Activated CD8-positive, alpha-beta T cell treated with anti-CD3 and anti-CD28 coated beads, Interleukin-2, amount 10 ng/mL, durations not matched to agents 7 days and 5 days (primary cell): ENCODE measurements around the gene MCF2L. TPM values are rescaled to one million over a fixed set of nuclear protein-coding genes. Genes with fewer than 3 reads are reported as not detected.

Experiments used
- ATAC-seq: fragments of 150-1000 bp; cut with Tn5 transposase; one replicate; pipeline ENCODE4 v1.10.0; 2021; ENCODE audit warnings: moderate library complexity
- CTCF ChIA-PET: fragments of 350-600 bp; sonication (Branson Sonifier 250); formaldehyde crosslinking; loops from one replicate; lab custom pipeline; 2021; ENCODE audit warnings: antibody characterized with exemption; lab: Charles Lee
- POLR2A ChIA-PET: fragments of 350-600 bp; sonication (Branson Sonifier 250); formaldehyde crosslinking; loops from one replicate; lab custom pipeline; 2021; ENCODE audit warnings: antibody characterized with exemption; lab: Charles Lee
- DNase-seq: peaks from one replicate; pipeline ENCODE4 v3.0.0-alpha.2; 2020
- H3K27ac Mint-ChIP-seq: one replicate; pipeline ENCODE4 v1.8.0; 2021; ENCODE audit warnings: mild to moderate bottlenecking, mixed read lengths
- H3K27me3 Mint-ChIP-seq: one replicate; pipeline ENCODE4 v1.8.0; 2021; ENCODE audit warnings: low read depth, mixed read lengths
- H3K36me3 Mint-ChIP-seq: one replicate; pipeline ENCODE4 v1.8.0; 2021; ENCODE audit warnings: low read depth, mixed read lengths
- H3K4me1 Mint-ChIP-seq: one replicate; pipeline ENCODE4 v1.8.0; 2021; ENCODE audit warnings: low read depth, mixed read lengths
- H3K4me3 Mint-ChIP-seq: one replicate; pipeline ENCODE4 v1.8.0; 2021; ENCODE audit warnings: mild to moderate bottlenecking, mixed read lengths
- H3K9me3 Mint-ChIP-seq: one replicate; pipeline ENCODE4 v1.8.0; 2022; ENCODE audit warnings: mixed read lengths; ENCODE audit not compliant: insufficient read depth
- total RNA-seq, 2 experiments: library from RNA; stranded (reverse); gene quantifications; one replicate each; pipeline ENCODE4 v1.2.3, GENCODE V29; 2021

Gene MCF2L
- 1 to 10 TPM in 1 of 2 experiments, under 1 TPM in 1; 0.76 to 1.0 TPM for total RNA-seq

GRCh38 chr13:112968910-112969691 lies at the start of gene MCF2L:
MCF2L (plus strand) TSS chr13:112969214; CDS start chr13:112969380, 166 bp downstream.
- peak within 1 kb of the TSS; percentile 63 for H3K27ac Mint-ChIP-seq
- peaks cover 29% of the 10 kb centered on the region for H3K27me3 Mint-ChIP-seq
- H3K4me1 Mint-ChIP-seq: peaks cover 9% of the 10 kb centered on the region
- DNase-seq: peak; percentile 62
- no peaks in the 10 kb centered on the region for H3K36me3 Mint-ChIP-seq
- ChIA-PET CTCF (interaction anchor here (0.8 to 4.0 kb wide), 4 partner anchors 12 to 425 kb away, joined by 3 to 15 read pairs (median 3); no protein-coding TSS in a partner anchor), POLR2A (no interaction called here)
- H3K4me3 Mint-ChIP-seq: peak within 1 kb of the TSS; percentile 80
- ATAC-seq: peak; percentile 71
- H3K9me3 Mint-ChIP-seq: no peaks in the 10 kb centered on the region

DNA sequence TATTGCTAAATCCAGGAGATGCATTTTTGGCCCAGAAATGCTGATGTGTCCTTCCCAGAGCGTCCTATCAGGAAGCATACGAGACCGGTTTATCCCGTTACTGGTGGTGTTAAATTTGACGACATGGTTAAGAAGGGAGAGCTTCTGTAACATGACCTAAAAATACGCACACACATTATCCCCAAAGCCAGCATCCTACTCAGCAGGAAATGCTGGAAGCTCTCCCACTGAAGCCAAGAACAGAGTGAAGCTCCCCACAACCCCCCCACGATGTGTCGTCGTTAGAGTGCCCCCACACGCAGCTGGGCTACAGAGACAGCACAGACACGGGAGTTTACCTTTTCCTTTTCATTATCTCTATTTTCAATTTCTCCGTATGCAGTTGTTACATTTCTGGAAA lies 45.1 kb upstream of the MCF2L start:
- no peaks in the 10 kb centered on the region for H3K9me3 Mint-ChIP-seq
- H3K4me1 Mint-ChIP-seq: no peaks in the 10 kb centered on the region
- ATAC-seq (no peak), DNase-seq (no peak)
- peaks cover 17% of the 10 kb centered on the region for H3K27me3 Mint-ChIP-seq
- ChIA-PET POLR2A (no interaction called here), CTCF (no interaction called here)
- no peaks in the 10 kb centered on the region for H3K36me3 Mint-ChIP-seq
- no peak overlapping the region for H3K27ac Mint-ChIP-seq
- no peak overlapping the region for H3K4me3 Mint-ChIP-seq

- no peak overlapping the region for H3K4me3 Mint-ChIP-seq
- CTCF ChIA-PET: no interaction called here
- H3K4me1 Mint-ChIP-seq: peaks cover 3% of the 10 kb centered on the region
- POLR2A ChIA-PET: interaction anchor here (0.7 kb wide), 1 partner anchor 1965 kb away, joined by 3 read pairs; no protein-coding TSS in a partner anchor
- no peaks in the 10 kb centered on the region for H3K9me3 Mint-ChIP-seq
- H3K27me3 Mint-ChIP-seq: peaks cover 20% of the 10 kb centered on the region
- DNase-seq (no peak), ATAC-seq (no peak)
- no peak overlapping the region for H3K27ac Mint-ChIP-seq
- no peaks in the 10 kb centered on the region for H3K36me3 Mint-ChIP-seq
Observed at GRCh38 chr13:112924365-112924764, 44.6 kb upstream of the MCF2L start.

DNA sequence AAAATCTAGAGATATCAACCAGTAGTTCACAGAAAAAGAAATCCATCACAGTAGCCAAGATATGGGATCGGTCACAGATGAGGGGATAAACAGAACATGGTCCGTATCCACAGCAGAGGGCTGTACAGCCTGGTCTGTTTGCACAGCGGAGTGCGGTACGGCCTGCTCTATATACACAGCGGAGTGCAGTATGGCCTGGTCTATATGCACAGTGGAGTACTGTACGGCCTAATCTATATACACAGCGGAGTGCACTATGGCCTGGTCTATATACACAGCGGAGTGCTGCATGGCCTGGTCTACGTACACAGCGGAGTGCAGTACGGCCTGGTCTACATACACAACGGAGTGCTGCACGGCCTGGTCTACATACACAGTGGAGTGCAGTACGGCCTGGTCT lies 43.0 kb upstream of the MCF2L start:
- CTCF ChIA-PET: no interaction called here
- no peak for DNase-seq
- peaks cover 29% of the 10 kb centered on the region for H3K27me3 Mint-ChIP-seq

DNA sequence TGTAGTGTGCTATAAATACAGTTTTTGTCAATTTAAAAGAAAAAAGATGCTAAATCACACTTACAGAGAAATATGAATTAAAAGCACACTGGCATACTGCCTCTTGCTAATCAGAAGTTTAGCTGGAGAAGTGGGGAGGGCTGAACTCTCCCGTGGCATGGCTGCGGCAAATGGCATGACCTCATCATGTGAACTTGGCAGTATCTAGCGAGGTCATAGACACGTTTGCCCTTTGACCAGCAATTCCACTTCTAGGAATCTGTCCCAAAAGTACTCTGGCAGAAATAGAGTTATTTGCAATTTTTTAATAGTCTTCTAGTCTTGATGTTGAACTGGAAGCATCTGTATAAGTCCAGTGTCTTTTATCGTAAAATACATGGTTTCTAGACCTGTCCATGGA lies 42.0 kb upstream of the MCF2L start:
- H3K4me1 Mint-ChIP-seq: peaks cover 13% of the 10 kb centered on the region
- no peak overlapping the region for H3K27ac Mint-ChIP-seq
- DNase-seq (no peak), ATAC-seq (no peak)
- H3K4me3 Mint-ChIP-seq: no peak overlapping the region
- H3K36me3 Mint-ChIP-seq: no peaks in the 10 kb centered on the region
- POLR2A ChIA-PET: no interaction called here
- H3K27me3 Mint-ChIP-seq: peaks cover 31% of the 10 kb centered on the region
- no peaks in the 10 kb centered on the region for H3K9me3 Mint-ChIP-seq
- CTCF ChIA-PET: no interaction called here

More for the DNA sequence above, 43.0 kb upstream of the MCF2L start:
- H3K4me3 Mint-ChIP-seq: no peak overlapping the region
- H3K36me3 Mint-ChIP-seq: no peaks in the 10 kb centered on the region
- POLR2A ChIA-PET: no interaction called here
- no peaks in the 10 kb centered on the region for H3K9me3 Mint-ChIP-seq
- peaks cover 13% of the 10 kb centered on the region for H3K4me1 Mint-ChIP-seq
- H3K27ac Mint-ChIP-seq: no peak overlapping the region
- ATAC-seq: no peak

GRCh38 chr13:112928020-112928971 lies 40.7 kb upstream of the MCF2L start:
- POLR2A ChIA-PET: no interaction called here

DNA sequence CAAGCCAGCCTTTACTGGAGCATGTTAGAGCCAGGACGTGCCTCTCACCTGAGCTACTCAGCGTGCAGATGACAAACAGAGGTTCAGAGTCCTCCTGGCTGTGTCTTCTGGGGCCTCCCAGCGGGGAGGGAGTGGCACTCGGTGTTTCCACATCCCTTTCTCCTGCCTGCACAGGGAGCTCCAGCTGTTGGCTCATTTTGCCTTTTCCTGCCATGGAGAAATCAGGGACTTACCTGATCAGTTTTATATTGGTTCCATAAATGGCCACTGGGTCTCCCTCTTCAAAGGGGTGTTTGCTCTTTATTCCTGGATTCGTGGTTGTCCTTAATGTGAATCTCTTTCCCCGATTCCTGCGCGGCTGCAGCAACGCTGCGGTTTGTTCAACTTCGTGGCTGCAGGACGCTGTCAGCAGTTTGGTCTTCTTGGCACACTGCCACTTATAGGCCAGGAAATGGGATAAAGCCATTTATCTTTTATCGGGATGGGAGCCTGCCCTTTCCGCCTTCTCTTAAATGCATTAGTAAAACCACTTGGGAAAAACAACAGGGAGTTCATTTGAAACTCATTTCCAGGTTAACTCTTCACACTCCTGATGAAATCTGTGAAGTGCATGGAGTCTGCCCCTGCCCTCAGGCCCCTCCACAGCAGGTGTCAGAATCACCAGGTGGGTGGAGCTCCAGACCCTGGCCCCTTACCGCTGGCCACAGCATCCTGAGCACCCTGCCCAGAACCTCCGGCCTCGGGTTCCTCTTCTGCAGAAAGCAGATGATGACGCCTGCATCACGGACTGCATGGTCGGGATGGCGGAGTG lies 39.8 kb upstream of the MCF2L start:
- Mint-ChIP-seq H3K9me3 (no peaks in the 10 kb centered on the region), H3K4me3 (no peak overlapping the region), H3K27ac (no peak overlapping the region), H3K27me3 (peaks cover 29% of the 10 kb centered on the region), H3K4me1 (peaks cover 13% of the 10 kb centered on the region), H3K36me3 (no peaks in the 10 kb centered on the region)
- POLR2A ChIA-PET: no interaction called here
- ATAC-seq (no peak), DNase-seq (no peak)
- CTCF ChIA-PET: no interaction called here

More at GRCh38 chr13:112928020-112928971, 40.7 kb upstream of the MCF2L start:
- Mint-ChIP-seq H3K27me3 (peaks cover 29% of the 10 kb centered on the region), H3K9me3 (no peaks in the 10 kb centered on the region), H3K36me3 (no peaks in the 10 kb centered on the region), H3K4me1 (peaks cover 13% of the 10 kb centered on the region), H3K4me3 (no peak overlapping the region), H3K27ac (no peak overlapping the region)
- CTCF ChIA-PET: no interaction called here
- ATAC-seq (no peak), DNase-seq (no peak)

- POLR2A ChIA-PET: no interaction called here
- Mint-ChIP-seq H3K4me3 (no peak overlapping the region), H3K4me1 (peaks cover 13% of the 10 kb centered on the region), H3K27me3 (peaks cover 29% of the 10 kb centered on the region), H3K36me3 (no peaks in the 10 kb centered on the region), H3K9me3 (no peaks in the 10 kb centered on the region), H3K27ac (no peak overlapping the region)
- DNase-seq: no peak
- no peak for ATAC-seq
- CTCF ChIA-PET: no interaction called here
Observed at GRCh38 chr13:112929783-112930055, 39.3 kb upstream of the MCF2L start.

GRCh38 chr13:112930192-112930591 lies 38.8 kb upstream of the MCF2L start:
- Mint-ChIP-seq H3K27ac (no peak overlapping the region), H3K4me1 (peaks cover 13% of the 10 kb centered on the region), H3K9me3 (no peaks in the 10 kb centered on the region), H3K36me3 (no peaks in the 10 kb centered on the region), H3K4me3 (no peak overlapping the region), H3K27me3 (peaks cover 29% of the 10 kb centered on the region)
- ATAC-seq (no peak), DNase-seq (no peak)
- ChIA-PET CTCF (no interaction called here), POLR2A (no interaction called here)

DNA sequence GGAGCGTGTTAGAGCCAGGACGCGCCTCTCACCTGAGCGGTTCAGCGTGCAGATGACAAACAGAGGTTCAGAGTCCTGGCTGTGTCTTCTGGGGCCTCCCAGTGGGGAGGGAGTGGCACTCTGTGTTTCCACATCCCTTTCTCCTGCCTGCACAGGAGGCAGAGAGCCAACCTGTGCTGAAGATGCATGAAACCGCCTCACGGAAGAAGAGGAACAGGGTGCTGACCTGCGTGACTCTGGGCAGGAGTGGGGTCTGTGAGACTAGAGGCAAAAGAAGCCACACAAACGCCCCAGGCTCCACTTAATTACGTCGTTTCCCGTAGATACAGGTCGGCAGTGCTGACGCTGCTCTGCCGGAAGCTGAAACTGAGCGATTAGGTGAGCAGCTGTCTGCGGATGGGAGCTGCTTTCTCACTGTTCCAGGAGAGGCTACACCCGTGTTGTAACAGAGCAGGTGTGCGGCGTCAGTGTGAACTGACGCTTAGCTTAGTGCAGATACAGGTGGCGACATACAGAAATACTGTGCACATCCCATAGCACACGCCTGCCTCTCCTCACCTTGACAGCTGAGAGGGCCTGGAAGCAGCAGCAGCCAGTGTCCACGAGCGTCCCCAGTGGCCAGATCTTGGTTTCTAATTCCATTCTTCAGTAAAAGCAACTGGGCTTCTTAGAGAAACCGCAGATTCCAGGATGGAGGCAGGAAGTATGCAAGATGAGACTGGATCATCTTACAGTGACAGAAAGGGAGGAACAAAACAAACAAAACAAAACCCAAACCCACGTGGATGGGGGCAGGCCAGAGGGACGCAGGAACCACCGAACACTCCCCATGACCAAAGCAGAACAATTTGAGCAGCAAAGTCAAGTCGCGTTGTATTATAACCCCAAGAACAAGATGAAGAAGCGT lies 37.7 kb upstream of the MCF2L start:
- no peak overlapping the region for H3K27ac Mint-ChIP-seq
- H3K4me1 Mint-ChIP-seq: peaks cover 13% of the 10 kb centered on the region
- DNase-seq (no peak), ATAC-seq (no peak)
- CTCF ChIA-PET: no interaction called here
- H3K9me3 Mint-ChIP-seq: no peaks in the 10 kb centered on the region
- no peak overlapping the region for H3K4me3 Mint-ChIP-seq
- peaks cover 29% of the 10 kb centered on the region for H3K27me3 Mint-ChIP-seq
- POLR2A ChIA-PET: no interaction called here
- no peaks in the 10 kb centered on the region for H3K36me3 Mint-ChIP-seq

DNA sequence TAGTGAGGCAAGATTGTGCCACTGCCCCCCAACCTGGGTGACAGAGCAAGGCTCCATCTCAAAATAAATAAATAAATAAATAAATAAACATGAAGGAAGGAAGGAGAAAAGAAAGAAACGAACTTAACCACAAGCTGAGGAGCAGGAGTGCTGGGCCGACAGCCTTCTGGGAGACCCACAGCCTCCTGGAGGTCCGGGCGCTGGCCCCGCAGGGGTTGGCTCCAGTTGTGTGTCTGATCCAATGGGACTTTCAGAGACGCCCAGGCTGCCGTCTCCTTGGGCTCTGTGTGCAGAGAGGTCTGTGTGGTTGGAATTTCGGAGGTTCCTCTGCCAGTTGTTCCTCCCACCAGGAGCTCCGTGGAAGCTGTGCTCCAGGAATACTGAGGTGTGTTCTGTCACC lies 36.0 kb upstream of the MCF2L start:
- Mint-ChIP-seq H3K36me3 (no peaks in the 10 kb centered on the region), H3K27me3 (peaks cover 26% of the 10 kb centered on the region), H3K4me1 (peaks cover 13% of the 10 kb centered on the region), H3K4me3 (no peak overlapping the region), H3K27ac (no peak overlapping the region), H3K9me3 (no peaks in the 10 kb centered on the region)
- no peak for DNase-seq
- ATAC-seq: no peak
- POLR2A ChIA-PET: no interaction called here
- CTCF ChIA-PET: interaction anchor here (1.6 kb wide), 1 partner anchor 10 kb away, joined by 6 read pairs; no protein-coding TSS in a partner anchor
